PC-9 (cell line): Measurements from ENCODE around the gene IRF6. TPM values are rescaled to one million over a fixed set of nuclear protein-coding genes. Genes with fewer than 3 reads are reported as not detected.

ENCODE experiments used
- BruUV-seq: library from RNA; stranded (reverse); fragments of 400-500 nt; replicated peaks from 2 replicates; lab custom pipeline; 2021; lab: Mats Ljungman, UMichigan
- CTCF ChIA-PET: fragments of 300-600 bp; sonication (Branson Sonifier 250); formaldehyde crosslinking; loops from one replicate; lab custom pipeline; 2022; ENCODE audit warnings: antibody characterized with exemption; lab: Charles Lee
- POLR2A ChIA-PET: fragments of 300-600 bp; sonication (Branson Sonifier 250); formaldehyde crosslinking; loops from one replicate; lab custom pipeline; 2022; ENCODE audit warnings: antibody characterized with exemption; ENCODE audit not compliant: unreplicated experiment; lab: Charles Lee
- DNase-seq, 2 experiments: peaks; one replicate each; pipeline versions ENCODE4 v3.0.0 to v3.0.0-alpha.2; 2015 to 2022; ENCODE audit warnings: mixed read lengths in 1 of 2
- H2AFZ ChIP-seq: fragments of 200-600 bp; sonication (generic); 2 replicates; pipeline ENCODE4 v1.8.1; 2017; ENCODE audit warnings: antibody characterized with exemption
- H3F3A ChIP-seq: fragments of 200-600 bp; sonication (generic); 2 replicates; pipeline ENCODE4 v1.8.1; 2017; ENCODE audit warnings: antibody characterized with exemption, mild to moderate bottlenecking, low read depth; ENCODE audit not compliant: insufficient read depth
- H3K27ac ChIP-seq: fragments of 200-600 bp; sonication (generic); 2 replicates; pipeline ENCODE4 v1.6.1; 2016; ENCODE audit warnings: mixed run types
- H3K27me3 ChIP-seq: fragments of 200-600 bp; sonication (generic); 2 replicates; pipeline ENCODE4 v1.6.1; 2016; ENCODE audit warnings: low read depth, mixed run types; ENCODE audit not compliant: insufficient read depth
- H3K36me3 ChIP-seq: fragments of 200-600 bp; sonication (generic); 2 replicates; pipeline ENCODE4 v1.6.1; 2016; ENCODE audit warnings: low read depth, mixed run types
- H3K4me1 ChIP-seq: fragments of 200-600 bp; sonication (generic); replicated peaks from 2 replicates; pipeline ENCODE4 v1.6.1; 2016; ENCODE audit warnings: mixed run types; ENCODE audit not compliant: insufficient read depth
- H3K4me2 ChIP-seq: fragments of 200-600 bp; sonication (generic); 2 replicates; pipeline ENCODE4 v1.6.1; 2017; ENCODE audit warnings: mixed run types
- H3K4me3 ChIP-seq: fragments of 200-600 bp; sonication (generic); 2 replicates; pipeline ENCODE4 v1.6.1; 2016; ENCODE audit warnings: mixed run types
- H3K79me2 ChIP-seq: fragments of 200-600 bp; sonication (generic); 2 replicates; pipeline ENCODE4 v1.6.1; 2017; ENCODE audit warnings: low read depth, mixed run types
- H3K9me2 ChIP-seq: fragments of 200-600 bp; sonication (generic); 2 replicates; pipeline ENCODE4 v1.8.1; 2017; ENCODE audit warnings: mild to moderate bottlenecking; ENCODE audit not compliant: insufficient read depth
- H3K9me3 ChIP-seq: fragments of 200-600 bp; sonication (generic); 2 replicates; pipeline ENCODE4 v1.8.1; 2016; ENCODE audit warnings: low read depth; ENCODE audit not compliant: insufficient read depth
- H4K20me1 ChIP-seq: fragments of 200-600 bp; sonication (generic); 2 replicates; pipeline ENCODE4 v1.8.1; 2017; ENCODE audit not compliant: insufficient read depth
- CTCF ChIP-seq: fragments of 200-600 bp; sonication (generic); conservative IDR thresholded peaks from 2 replicates; pipeline ENCODE4 v1.6.1; 2017; ENCODE audit warnings: mixed run types, antibody characterized with exemption, mild to moderate bottlenecking, moderate library complexity
- EZH2 ChIP-seq: fragments of 200-600 bp; sonication (generic); IDR thresholded peaks from 2 replicates; pipeline ENCODE4 v1.8.0; 2017; ENCODE audit warnings: antibody characterized with exemption, low read depth
- intact Hi-C: fragments of 100-400 bp; cut with micrococcal nuclease; formaldehyde crosslinking; loops from one replicate; pipeline ENCODE4 v1.10.0; 2022; ENCODE audit not compliant: unreplicated experiment
- total RNA-seq: library from RNA; stranded (reverse); gene quantifications from 2 replicates; pipeline ENCODE4 v1.2.3, GENCODE V29; 2021

The IRF6 gene
- total RNA-seq, 1 experiment from 2014 or later, result 46.5 TPM

- no TSS peak for BruUV-seq
- ChIA-PET POLR2A (no interaction called here), CTCF (no interaction called here)
- no peaks in the 10 kb centered on the region for H3K79me2 ChIP-seq
- no peak overlapping the region for H3K4me2 ChIP-seq
- no peak for DNase-seq
- H3K4me1 ChIP-seq, result no peaks in the 10 kb centered on the region
- no peak overlapping the region for H3K27ac ChIP-seq
- intact Hi-C loops, result no loop called here
- no peaks in the 10 kb centered on the region for H3K36me3 ChIP-seq
- H3K9me3 ChIP-seq, result no peaks in the 10 kb centered on the region
- TF ChIP-seq EZH2, result no peak
- no peak for TF ChIP-seq CTCF
- no peak overlapping the region for H3K4me3 ChIP-seq
- no peaks in the 10 kb centered on the region for H3F3A ChIP-seq
- H3K27me3 ChIP-seq, result no peaks in the 10 kb centered on the region
- no peak overlapping the region for H2AFZ ChIP-seq
- H4K20me1 ChIP-seq, result no peaks in the 10 kb centered on the region
- H3K9me2 ChIP-seq, result no peaks in the 10 kb centered on the region
Observed at GRCh38 chr1:209737118-209737505, 68.8 kb downstream of the IRF6 start.

DNA sequence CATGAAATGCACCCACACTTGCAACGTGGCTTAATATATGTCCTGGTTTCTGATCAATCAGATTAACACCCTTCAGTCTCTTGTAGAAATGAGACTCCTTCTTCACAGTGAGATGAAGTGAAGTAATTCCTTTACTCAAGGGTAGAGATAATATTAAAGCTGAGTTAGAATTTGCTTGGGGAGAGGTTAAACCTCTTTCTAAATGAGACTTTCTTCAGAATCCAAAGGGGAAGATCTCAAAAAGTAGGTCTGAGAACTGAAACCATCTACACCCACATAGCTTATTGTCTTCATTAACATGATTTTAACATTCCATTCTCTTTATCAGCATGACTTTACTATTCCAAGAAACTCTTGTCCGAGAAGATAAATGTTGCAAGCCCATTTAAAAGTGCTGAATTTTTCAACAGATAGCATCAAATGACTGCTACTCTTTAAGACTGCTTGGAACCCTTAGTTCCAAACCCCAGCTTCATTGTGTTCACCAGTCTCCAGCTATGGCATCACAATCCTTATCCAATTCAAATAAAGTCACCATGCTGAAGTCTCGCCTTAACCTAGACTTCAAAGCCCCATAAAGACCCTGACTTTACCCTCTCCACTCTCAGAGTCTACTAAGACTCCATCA is 69.3 kb downstream of the IRF6 start:
- ChIA-PET CTCF (no interaction called here), POLR2A (no interaction called here)
- Histone ChIP-seq H3K4me3 (no peak overlapping the region), H3K27me3 (no peaks in the 10 kb centered on the region), H3K4me1 (no peaks in the 10 kb centered on the region), H3K79me2 (no peaks in the 10 kb centered on the region), H3K27ac (no peak overlapping the region), H3F3A (no peaks in the 10 kb centered on the region), H3K9me3 (no peaks in the 10 kb centered on the region), H3K36me3 (no peaks in the 10 kb centered on the region), H3K4me2 (no peak overlapping the region), H2AFZ (no peak overlapping the region), H4K20me1 (no peaks in the 10 kb centered on the region), H3K9me2 (no peaks in the 10 kb centered on the region)
- DNase-seq, result no peak
- TF ChIP-seq EZH2, result no peak
- intact Hi-C loops, result no loop called here
- BruUV-seq, result no TSS peak

Other genes starting within 250 kb of the IRF6 start
- gene CAMK1G, start 222.4 kb downstream of the IRF6 start, total RNA-seq, result not detected in 2 replicates
- gene LAMB3, start 153.7 kb downstream of the IRF6 start, total RNA-seq, result 90.0 and 142 TPM in 2 replicates
- 2.4 and 4.9 TPM in 2 replicates for gene G0S2, start 130.7 kb downstream of the IRF6 start, total RNA-seq
- gene HSD11B1, start 101.3 kb downstream of the IRF6 start, total RNA-seq, result not detected in 2 replicates
- gene TRAF3IP3, start 50.1 kb downstream of the IRF6 start, total RNA-seq, result not detected in 2 replicates
- 4.1 and 5.0 TPM in 2 replicates for gene C1orf74, start 21.6 kb downstream of the IRF6 start, total RNA-seq
- 8.2 and 9.3 TPM in 2 replicates for gene UTP25, start 21.8 kb upstream of the IRF6 start, total RNA-seq
- gene SYT14, start 132.1 kb upstream of the IRF6 start, total RNA-seq, result 0.80 and 1.4 TPM in 2 replicates